Activated naive CD4-positive, alpha-beta T cell (primary cell): ENCODE results near the gene MAN2B2.

Experiments
- DNase-seq, 4 experiments: peaks; one replicate each; lab custom pipeline; 2025; lab: John Stamatoyannopoulos, UW

Gene MAN2B2

GRCh38 chr4:6595897-6596537 is 21.0 kb downstream of the MAN2B2 start:
- no peak for DNase-seq

DNA sequence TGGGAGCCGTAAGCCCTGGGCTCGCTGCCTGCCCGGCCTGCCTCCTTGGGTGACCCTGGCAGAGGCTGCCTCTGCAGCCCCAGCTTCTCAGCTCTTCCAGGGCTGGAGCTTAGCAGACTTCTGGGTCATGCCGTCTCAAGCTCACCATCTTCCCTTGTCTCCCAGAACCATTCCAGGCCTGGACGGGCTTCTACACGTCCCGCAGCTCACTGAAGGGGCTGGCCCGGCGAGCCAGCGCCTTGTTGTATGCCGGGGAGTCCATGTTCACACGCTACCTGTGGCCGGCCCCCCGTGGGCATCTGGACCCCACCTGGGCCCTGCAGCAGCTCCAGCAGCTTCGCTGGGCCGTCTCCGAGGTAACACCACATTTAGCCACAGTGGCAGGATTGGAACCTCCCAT is 22.0 kb downstream of the MAN2B2 start:
- DNase-seq: no peak

GRCh38 chr4:6598127-6598526 is 23.1 kb downstream of the MAN2B2 start:
- no peak for DNase-seq

- DNase-seq: no peak
These were observed 23.7 kb downstream of the MAN2B2 start for GRCh38 chr4:6598641-6599040.

DNA sequence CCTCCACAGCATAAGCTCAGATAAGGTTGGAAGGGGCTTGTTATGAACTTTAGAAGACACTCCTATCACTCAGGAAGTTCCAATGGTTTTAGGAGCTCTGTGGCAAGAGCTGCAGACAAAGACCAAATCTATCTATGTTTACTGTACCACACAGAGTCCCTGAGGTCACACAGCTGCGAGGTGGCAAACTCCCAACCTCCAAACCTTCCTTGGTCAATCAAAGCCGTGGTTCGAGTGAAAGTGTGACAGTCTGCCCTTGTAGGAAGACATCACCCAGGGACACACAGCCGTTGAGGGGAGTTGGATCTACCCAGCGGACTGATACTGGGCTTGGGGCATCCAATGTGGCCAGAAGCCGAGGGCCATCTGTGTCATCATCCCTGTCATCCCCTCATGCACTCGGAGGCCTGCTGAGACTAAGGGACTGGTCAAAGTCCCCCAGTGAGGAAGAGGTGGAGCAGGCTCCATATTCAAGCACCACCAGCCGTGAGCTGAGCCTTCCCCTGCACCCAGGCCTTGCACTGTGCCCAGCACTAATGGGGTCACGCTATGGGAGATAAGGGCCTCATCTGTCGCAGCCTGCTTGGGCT is 26.8 kb downstream of the MAN2B2 start:
- no peak for DNase-seq

DNA sequence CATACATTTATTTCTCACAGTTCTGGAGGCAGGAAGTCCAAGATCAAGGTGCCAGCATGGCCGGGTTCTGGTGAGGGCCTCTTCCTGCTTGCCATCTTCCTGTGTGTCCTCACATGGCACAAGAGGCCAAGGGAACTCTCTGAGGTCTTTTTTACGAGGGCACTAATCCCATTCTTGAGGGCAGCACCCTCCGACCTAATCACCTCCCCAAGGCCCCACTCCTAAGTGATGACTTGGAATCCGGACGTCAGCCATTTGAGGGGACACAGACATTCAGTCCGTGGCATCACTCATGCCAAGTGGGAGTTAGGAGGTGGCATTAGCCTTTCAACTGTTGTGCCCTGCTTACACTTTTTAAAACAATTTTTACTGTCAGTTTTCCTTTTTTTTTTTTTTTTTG is 27.3 kb downstream of the MAN2B2 start:
- no peak for DNase-seq

- no peak for DNase-seq
These were observed 28.1 kb downstream of the MAN2B2 start for GRCh38 chr4:6603128-6603527.

- no peak for DNase-seq
These were observed 30.1 kb downstream of the MAN2B2 start for GRCh38 chr4:6605114-6605513.

DNA sequence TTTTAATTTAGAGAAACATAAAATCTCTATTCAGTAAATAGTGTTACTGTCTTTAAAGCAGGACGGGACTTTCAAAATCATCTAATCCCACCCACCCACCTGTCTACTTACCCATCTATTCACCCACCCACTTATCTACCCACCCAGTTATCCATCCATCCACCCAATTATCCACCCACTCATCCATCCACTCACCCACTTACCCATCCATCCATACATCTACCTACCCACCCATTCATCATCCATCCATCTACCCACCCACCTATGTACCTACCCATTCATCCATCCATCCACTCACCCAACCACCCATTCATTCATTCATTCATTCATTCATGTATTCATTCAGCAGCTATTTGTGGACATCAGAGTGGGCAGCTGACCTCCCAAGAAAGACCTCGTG is 30.6 kb downstream of the MAN2B2 start:
- no peak for DNase-seq

GRCh38 chr4:6606465-6607235 is 31.7 kb downstream of the MAN2B2 start:
- DNase-seq: no peak

DNA sequence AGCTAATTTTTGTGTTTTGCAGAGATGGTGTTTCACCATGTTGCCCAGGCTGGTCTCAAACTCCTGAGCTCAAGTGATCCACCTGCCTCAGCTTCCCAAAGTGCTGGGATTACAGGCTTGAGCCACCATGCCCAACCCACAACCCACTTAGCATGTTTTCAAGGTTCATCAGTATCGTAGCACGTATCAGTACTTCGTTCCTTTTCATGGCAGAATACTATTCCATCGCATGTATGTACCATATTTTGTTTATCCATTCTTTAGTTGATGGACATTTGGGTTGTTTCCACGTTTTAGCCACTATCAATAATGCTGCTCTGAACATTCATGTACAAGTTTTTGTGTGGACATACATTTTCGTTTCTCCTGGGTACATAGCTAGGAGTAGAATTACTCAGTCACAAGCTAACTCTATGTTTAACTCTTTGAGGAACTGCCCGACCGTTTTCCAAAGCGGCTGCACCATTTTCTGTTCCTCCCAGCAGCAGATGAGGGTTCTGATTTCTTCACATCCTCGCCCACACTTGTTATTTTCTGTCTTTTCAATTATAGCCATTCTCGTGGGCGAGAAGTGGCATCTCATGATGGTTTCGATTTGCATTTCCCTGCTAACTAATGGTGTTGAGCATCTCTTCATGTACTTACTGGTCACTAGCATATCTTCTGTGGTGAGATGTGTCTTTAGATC is 32.5 kb downstream of the MAN2B2 start:
- no peak for DNase-seq

GRCh38 chr4:6608758-6609414 is 33.9 kb downstream of the MAN2B2 start:
- no peak for DNase-seq

DNA sequence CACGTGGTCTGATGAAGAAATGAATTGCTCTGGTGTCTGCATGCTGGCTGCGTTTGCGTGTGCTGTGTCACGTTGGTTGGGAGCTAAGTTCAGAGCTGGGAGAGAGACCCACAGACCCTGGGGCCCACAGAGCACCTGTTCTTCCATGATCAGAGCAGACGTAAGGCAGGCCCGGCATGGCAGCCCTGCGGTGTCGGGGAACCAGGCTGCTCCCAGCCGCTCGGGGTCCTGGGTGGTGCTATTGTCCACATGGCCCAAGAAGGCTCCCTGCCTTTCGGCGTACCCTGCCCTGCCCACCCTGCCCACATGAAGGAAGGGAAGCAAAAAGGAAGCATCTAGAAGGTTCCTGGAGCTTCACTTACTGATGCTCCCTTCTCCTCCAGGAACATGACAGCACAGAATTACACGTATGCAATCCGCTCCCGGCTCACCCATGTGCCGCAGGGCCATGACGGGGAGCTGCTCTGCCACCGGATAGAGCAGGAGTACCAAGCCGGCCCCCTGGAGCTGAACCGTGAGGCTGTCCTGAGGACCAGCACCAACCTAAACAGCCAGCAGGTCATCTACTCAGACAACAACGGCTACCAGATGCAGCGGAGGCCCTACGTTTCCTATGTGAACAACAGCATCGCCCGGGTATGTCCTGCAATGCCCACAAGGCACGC is 34.6 kb downstream of the MAN2B2 start:
- no peak for DNase-seq

DNA sequence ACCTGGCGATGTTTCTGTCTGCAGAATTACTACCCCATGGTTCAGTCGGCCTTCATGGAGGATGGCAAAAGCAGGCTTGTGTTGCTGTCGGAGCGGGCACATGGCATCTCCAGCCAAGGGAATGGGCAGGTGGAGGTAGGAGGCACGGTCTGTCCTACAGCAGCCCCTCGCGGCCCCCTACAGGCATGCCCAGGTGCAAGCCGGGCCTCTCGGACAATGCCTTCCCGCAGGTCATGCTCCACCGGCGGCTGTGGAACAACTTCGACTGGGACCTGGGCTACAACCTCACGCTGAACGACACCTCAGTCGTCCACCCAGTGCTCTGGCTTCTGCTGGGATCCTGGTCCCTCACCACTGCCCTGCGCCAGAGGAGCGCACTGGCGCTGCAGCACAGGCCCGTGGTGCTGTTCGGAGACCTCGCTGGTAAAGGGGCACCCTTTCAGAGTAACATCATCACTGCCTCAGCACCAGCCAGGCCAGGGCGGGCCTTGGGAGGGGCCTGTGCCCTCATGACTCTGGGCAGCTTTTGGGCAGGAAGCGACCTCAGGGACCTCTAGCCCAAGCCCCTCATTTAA is 36.0 kb downstream of the MAN2B2 start:
- DNase-seq: no peak

DNA sequence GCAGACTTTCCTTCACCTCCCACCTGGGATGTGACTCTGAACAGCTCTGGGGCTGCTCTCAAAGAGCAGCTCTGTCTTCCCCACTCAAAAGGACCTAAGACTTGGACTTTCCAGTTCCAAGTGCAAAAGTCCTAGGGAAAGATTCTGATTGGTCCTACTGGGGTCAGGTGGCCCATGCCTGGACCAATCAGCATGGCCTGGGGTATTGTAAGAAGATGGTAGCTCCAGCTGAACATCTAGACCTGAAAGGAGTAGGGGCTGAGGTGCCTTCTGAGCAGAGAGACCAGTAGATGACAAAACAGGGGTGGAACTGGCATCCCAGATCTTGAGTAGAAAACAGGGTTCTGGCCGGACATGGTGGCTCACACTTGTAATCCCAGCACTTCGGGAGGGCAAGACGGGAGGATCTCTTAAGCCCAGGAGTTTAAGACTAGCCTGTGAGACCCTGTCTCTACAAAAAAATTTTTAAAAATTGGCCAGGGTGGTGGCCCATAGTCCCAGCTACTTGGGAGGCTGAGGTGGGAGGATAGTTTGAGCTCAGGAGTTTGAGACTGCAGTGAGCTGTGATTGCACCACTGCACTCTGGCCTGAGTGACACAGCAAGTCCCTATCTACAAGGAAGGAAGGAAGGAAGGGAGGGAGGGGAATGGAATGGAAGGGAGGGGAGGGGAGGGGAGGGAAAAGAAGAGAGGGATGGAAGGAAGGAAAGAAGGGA is 38.1 kb downstream of the MAN2B2 start:
- no peak for DNase-seq

DNA sequence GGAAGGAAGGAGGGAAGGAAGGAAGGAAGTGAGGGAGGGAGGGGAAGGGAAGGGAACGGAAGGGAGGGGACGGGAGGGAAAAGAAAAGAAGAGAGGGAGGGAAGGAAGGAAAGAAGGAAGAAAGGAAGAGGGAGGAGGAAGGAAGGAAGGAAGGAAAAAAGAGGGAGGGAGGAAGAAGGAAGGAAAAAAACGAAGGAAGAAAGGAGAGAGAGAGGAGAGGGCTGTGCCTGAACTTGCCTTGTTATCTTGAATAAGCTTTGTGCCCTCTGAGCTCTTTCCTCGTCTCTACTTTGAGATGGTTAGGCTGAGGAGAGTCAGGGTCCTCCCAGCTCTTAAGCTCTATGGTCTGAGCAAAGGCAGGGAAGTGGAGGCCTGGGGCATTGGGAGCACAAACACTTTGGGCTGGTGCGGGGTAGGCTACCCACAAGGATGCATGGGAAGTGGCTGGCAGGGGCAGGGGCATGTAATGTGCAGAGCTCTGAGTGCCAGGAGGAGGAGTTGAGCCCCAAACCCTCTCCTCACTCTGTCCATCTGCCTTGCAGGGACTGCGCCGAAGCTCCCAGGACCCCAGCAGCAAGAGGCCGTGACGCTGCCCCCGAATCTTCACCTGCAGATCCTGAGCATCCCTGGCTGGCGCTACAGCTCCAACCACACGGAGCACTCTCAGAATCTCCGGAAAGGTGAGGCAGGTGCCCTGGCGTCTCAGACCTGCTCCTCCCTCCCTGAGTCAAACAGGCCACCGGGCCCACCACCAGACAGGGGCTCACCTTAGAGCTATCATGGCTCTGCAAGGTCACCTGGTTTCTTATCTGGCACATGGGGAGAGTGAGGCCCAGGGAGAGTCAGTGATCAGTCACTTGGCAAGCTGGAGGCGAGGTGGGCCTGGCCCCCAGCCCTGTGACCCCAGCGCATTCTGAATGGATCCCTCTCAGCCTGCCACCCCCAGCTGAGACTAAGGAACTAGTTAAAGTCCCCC is 39.0 kb downstream of the MAN2B2 start:
- DNase-seq: no peak

GRCh38 chr4:6614701-6615230 is 39.8 kb downstream of the MAN2B2 start:
- no peak for DNase-seq

- DNase-seq: no peak
These were observed 41.4 kb downstream of the MAN2B2 start for GRCh38 chr4:6616087-6616995.
